Ishikawa (cell line): ENCODE results near the gene XBP1.

Experiments
- CEBPB ChIP-seq: IDR thresholded peaks from 2 replicates; pipeline ENCODE4 v1.6.1; 2012
- CREB1 ChIP-seq: IDR thresholded peaks from 2 replicates; pipeline ENCODE4 v1.6.1; 2012; ENCODE audit warnings: low read depth
- EGR1 ChIP-seq: IDR thresholded peaks from 2 replicates; pipeline ENCODE4 v1.6.1; 2012
- EP300 ChIP-seq: IDR thresholded peaks from 2 replicates; pipeline ENCODE4 v1.6.1; 2012; ENCODE audit warnings: borderline replicate concordance
- FOXM1 ChIP-seq: IDR thresholded peaks from 2 replicates; pipeline ENCODE4 v1.6.1; 2012; ENCODE audit warnings: low read depth, borderline replicate concordance
- MAX ChIP-seq: IDR thresholded peaks from 2 replicates; pipeline ENCODE4 v1.6.1; 2012
- NFIC ChIP-seq: IDR thresholded peaks from 2 replicates; pipeline ENCODE4 v1.6.1; 2012
- RAD21 ChIP-seq: IDR thresholded peaks from 2 replicates; pipeline ENCODE4 v1.6.1; 2012; ENCODE audit warnings: low read depth
- REST ChIP-seq: IDR thresholded peaks from 2 replicates; pipeline ENCODE4 v1.6.1; 2012; ENCODE audit warnings: low read depth, mild to moderate bottlenecking
- TAF1 ChIP-seq: IDR thresholded peaks from 2 replicates; pipeline ENCODE4 v1.6.1; 2012; ENCODE audit warnings: low read depth, mild to moderate bottlenecking
- TCF12 ChIP-seq: IDR thresholded peaks from 2 replicates; pipeline ENCODE4 v1.6.1; 2012; ENCODE audit warnings: low read depth
- TEAD4 ChIP-seq: IDR thresholded peaks from 2 replicates; pipeline ENCODE4 v1.6.1; 2012
- USF1 ChIP-seq: IDR thresholded peaks from 2 replicates; pipeline ENCODE4 v1.6.1; 2012
- YY1 ChIP-seq: IDR thresholded peaks from 2 replicates; pipeline ENCODE4 v1.6.1; 2012; ENCODE audit warnings: low read depth
- ZBTB7A ChIP-seq: IDR thresholded peaks from 2 replicates; pipeline ENCODE4 v1.6.1; 2012; ENCODE audit warnings: low read depth

Gene XBP1

GRCh38 chr22:28793976-28794584 lies 6.3 kb downstream of the XBP1 start:
- TF ChIP-seq REST (no peak), EP300 (no peak), CREB1 (no peak), RAD21 (no peak), MAX (no peak), FOXM1 (no peak), TEAD4 (no peak)

- TF ChIP-seq TCF12 (no peak), MAX (no peak), ZBTB7A (no peak), USF1 (no peak), EP300 (no peak), EGR1 (no peak), CEBPB (no peak), TAF1 (no peak), CREB1 (no peak), REST (no peak), YY1 (no peak), FOXM1 (no peak), NFIC (no peak), TEAD4 (no peak), RAD21 (no peak)
Observed at GRCh38 chr22:28792491-28793383, 7.6 kb downstream of the XBP1 start.

- TF ChIP-seq USF1 = no peak
- no peak for TF ChIP-seq TEAD4
- no peak for TF ChIP-seq CREB1
- no peak for TF ChIP-seq YY1
Observed at GRCh38 chr22:28791841-28792490, 8.4 kb downstream of the XBP1 start.

GRCh38 chr22:28791124-28791523 lies 9.2 kb downstream of the XBP1 start:
- TF ChIP-seq TCF12 = no peak
- no peak for TF ChIP-seq EP300
- no peak for TF ChIP-seq CREB1
- no peak for TF ChIP-seq EGR1

GRCh38 chr22:28788601-28789000 lies 11.8 kb downstream of the XBP1 start:
- TF ChIP-seq USF1 = no peak
- no peak for TF ChIP-seq EP300
- TF ChIP-seq EGR1 = no peak
- TF ChIP-seq CREB1 = no peak
- TF ChIP-seq CEBPB = no peak
- no peak for TF ChIP-seq MAX
- no peak for TF ChIP-seq TEAD4
- TF ChIP-seq TCF12 = no peak
- no peak for TF ChIP-seq NFIC
- no peak for TF ChIP-seq ZBTB7A
- TF ChIP-seq RAD21 = no peak
- TF ChIP-seq FOXM1 = no peak
